Astrocyte (in vitro differentiated cells and primary cell): ENCODE measurements around the gene PRDM12.

ENCODE experiments used
- CTCF ChIP-seq: IDR thresholded peaks from 2 replicates; pipeline ENCODE4 v1.5.1; 2011; ENCODE audit warnings: low read depth, mild to moderate bottlenecking, inconsistent platforms, low read length, moderate library complexity; ENCODE audit not compliant: insufficient read depth
- EZH2 ChIP-seq: IDR thresholded peaks from 2 replicates; pipeline ENCODE4 v1.6.1; 2012; ENCODE audit warnings: mild to moderate bottlenecking, low read length, inconsistent platforms; ENCODE audit not compliant: insufficient read depth

- TF ChIP-seq CTCF: no peak
- no peak for TF ChIP-seq EZH2
These were observed 12.9 kb downstream of the PRDM12 start for GRCh38 chr9:130677252-130677651.
